DLD1 (cell line): ENCODE data around the gene ZCWPW1.
"Not testable (repeated sequence)": the region's sequence is repeated elsewhere in the genome, so short reads cannot be mapped to it uniquely, and the experiment has no call there.

Experiments
- in situ Hi-C: cut with HindIII; loops from 2 replicates; pipeline ENCODE4 v1.10.0; 2017; ENCODE audit warnings: low sequenced_read_pairs

The ZCWPW1 gene

DNA sequence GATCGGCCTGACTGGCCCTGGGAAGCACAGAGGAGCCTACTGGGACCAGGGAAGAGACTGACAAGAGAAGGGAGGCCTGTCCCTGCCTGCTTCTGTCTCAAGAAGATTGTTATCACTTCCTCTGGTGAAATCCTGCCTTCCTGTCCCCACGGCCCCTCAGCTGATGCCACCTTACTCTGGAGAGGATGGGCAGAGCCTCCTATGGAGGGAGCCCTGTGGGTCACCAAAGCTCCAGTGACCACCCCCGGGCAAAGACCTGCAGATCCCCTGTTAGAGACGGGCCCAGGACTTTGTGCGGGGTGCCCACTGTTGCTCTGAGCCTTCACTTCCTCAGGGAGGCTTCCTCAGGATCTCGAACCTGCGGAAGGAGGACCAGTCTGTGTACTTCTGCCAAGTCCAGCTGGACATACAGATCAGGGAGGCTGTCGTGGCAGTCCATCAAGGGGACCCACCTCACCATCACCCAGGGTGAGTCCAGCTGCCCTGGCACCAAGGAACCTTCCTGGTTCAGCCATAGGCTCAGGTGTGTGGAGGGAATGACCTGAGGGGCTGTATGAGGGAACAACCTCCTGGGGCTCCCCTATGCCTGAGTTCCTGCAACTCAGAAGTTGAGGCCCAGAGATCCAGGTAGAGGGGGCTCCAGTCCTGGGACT lies 72.0 kb downstream of the ZCWPW1 start:
- in situ Hi-C loops: no loop called here

DNA sequence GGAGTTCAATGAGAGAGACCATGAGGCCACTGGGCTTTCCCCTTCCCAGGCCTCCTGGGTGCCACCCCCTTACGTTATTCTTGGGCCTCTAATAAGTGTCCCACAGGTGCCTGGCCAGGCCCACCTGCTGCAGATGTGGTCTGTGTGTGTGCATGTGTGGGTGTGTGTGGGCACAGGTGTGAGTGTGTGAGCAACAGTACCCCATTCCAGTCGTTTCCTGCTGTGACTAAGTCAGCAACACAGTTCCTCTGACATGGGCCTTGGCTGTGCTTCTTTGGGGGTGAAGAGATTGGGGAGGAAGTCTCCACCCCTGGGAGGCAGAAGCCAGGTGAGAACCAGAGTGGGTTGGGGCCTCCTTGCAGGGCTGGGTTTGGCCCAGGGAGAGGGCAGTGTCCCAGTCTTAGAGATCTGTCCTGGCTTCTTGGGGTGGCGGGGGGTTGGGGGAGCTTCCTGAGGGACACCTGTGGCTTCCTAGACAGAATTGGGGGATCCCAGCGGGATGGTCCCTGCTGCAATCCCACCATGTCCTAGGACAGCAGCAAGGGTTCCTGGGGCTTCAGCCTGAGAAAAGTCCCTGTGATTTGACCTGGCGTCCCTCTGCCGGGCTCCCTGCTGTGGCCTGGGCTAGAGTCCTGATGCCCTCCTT lies 74.7 kb downstream of the ZCWPW1 start:
- in situ Hi-C loops: no loop called here

DNA sequence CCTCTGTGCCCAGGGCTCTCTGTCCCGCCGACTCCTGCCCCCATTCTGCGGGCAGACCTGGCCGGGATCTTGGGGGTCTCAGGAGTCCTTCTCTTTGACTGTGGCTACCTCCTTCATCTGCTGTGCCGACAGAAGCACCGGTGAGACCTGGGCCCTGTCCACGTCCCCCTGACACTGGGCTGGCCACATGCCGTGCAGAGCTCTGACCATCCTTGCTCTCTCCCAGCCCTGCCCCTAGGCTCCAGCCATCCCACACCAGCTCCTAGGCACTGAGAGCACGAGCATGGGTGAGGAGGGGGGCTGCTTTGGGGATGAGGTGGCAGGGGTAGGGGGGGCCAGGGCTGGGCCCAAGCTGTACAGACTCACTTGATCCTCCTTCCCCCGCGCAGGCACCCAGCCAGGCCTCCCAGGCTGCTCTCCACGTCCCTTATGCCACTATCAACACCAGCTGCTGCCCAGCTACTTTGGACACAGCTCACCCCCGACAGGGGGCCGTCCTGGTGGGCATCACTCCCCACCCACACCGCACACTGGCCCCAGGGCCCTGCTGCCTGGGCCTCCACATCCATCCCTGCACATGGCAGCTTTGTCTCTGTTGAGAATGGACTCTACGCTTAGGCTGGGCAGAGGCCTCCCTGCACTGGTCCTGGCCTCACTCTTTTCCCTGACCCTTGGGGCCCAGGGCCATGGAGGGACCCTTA lies 75.4 kb downstream of the ZCWPW1 start:
- in situ Hi-C loops: no loop called here

DNA sequence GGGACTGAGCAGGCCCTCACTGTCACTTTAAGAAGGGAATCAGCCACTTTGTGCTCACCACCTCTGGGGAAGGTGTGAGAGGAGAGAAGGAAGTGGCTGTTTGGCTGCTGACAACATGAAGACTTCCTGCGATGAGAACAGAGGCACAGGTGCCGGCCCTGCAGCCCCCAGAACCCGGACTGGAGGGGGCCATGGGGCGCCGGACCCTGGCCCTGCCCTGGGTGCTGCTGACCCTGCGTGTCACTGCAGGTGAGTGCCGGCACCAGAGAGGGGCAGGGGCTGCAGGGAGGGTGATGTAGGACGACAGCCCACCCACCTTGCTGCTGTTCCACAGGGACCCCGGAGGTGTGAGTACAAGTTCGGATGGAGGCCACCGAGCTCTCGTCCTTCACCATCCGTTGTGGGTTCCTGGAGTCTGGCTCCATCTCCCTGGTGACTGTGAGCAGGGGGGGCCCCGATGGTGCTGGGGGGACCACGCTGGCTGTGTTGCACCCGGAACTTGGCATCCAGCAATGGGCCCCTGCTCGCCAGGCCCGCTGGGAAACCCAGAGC lies 76.2 kb downstream of the ZCWPW1 start:
- in situ Hi-C loops: not testable (repeated sequence)

DNA sequence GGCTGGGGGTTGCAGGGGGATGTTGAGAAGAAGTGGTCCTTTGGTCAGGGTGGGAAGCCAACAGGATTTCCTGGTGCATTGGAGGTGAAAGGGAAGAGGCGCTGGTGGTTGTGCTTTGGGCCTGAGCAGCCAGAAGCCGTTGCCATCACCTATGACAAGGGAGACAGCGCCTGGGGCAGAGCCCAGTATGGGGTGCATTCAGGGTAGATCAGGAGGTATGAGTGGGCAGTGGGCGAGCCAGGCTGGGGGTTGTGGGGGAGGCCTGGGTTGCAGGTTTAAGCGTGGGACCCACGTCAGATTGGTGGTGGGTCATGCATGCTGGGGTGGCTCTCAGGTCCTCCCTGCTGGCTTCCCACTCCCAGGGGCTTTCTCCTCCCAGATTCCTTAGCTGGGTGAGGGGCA lies 76.8 kb downstream of the ZCWPW1 start:
- in situ Hi-C loops: no loop called here
